22Rv1 (cell line): ENCODE measurements around the gene ADAMTS3.

Experiments
- CTCF ChIP-seq: fragments of 450-650 bp; IDR thresholded peaks from 2 replicates; pipeline ENCODE4 v1.5.1; 2017; ENCODE audit warnings: mild to moderate bottlenecking
- ZFX ChIP-seq: fragments of 450-650 bp; IDR thresholded peaks from 2 replicates; pipeline ENCODE4 v1.6.1; 2017; ENCODE audit warnings: antibody characterized with exemption, borderline replicate concordance

GRCh38 chr4:72552447-72552846 lies 16.6 kb downstream of the ADAMTS3 start:
- TF ChIP-seq CTCF = no peak
- no peak for TF ChIP-seq ZFX
